ENCODE data around the gene DQX1.
"Not testable (repeated sequence)": the region's sequence is repeated elsewhere in the genome, so short reads cannot be mapped to it uniquely, and the experiment has no call there.

Gene DQX1

GRCh38 chr2:74525717-74526648, at the start of gene DQX1:
DQX1 (minus strand) TSS chr2:74526231; CDS start chr2:74525729, 502 bp downstream.
- DNase-seq, result no peak

GRCh38 chr2:74575320-74575719, 49.3 kb upstream of the DQX1 start:
- no peak for DNase-seq

- DNase-seq, result no peak
Observed at GRCh38 chr2:74573747-74574562, 47.9 kb upstream of the DQX1 start.

GRCh38 chr2:74572178-74572925, 46.3 kb upstream of the DQX1 start:
- no peak for DNase-seq

- no peak for DNase-seq
Observed at GRCh38 chr2:74571058-74571457, 45.0 kb upstream of the DQX1 start.

GRCh38 chr2:74569686-74570085, 43.7 kb upstream of the DQX1 start:
- no peak for DNase-seq

- no peak for DNase-seq
Observed at GRCh38 chr2:74567881-74568280, 41.9 kb upstream of the DQX1 start.

GRCh38 chr2:74566754-74567085, 40.7 kb upstream of the DQX1 start:
- DNase-seq, result no peak

- DNase-seq, result no peak
Observed at GRCh38 chr2:74566076-74566753, 40.2 kb upstream of the DQX1 start.

- DNase-seq, result no peak
Observed at GRCh38 chr2:74564222-74564621, 38.2 kb upstream of the DQX1 start.

GRCh38 chr2:74562126-74562775, 36.2 kb upstream of the DQX1 start:
- DNase-seq, result no peak

GRCh38 chr2:74561022-74561421, 35.0 kb upstream of the DQX1 start:
- not testable (repeated sequence) for DNase-seq

- DNase-seq, result no peak
Observed at GRCh38 chr2:74560591-74560990, 34.6 kb upstream of the DQX1 start.

- no peak for DNase-seq
Observed at GRCh38 chr2:74559912-74560311, 33.9 kb upstream of the DQX1 start.

- no peak for DNase-seq
Observed at GRCh38 chr2:74558284-74559230, 32.5 kb upstream of the DQX1 start.

- no peak for DNase-seq
Observed at GRCh38 chr2:74556831-74557370, 30.9 kb upstream of the DQX1 start.

GRCh38 chr2:74556159-74556558, 30.1 kb upstream of the DQX1 start:
- DNase-seq, result no peak

GRCh38 chr2:74555610-74556103, 29.6 kb upstream of the DQX1 start:
- DNase-seq, result no peak

- peak; percentile 27 for DNase-seq
Observed at GRCh38 chr2:74554820-74555531, 28.9 kb upstream of the DQX1 start.

Data from activated gamma-delta T cell treated with Interleukin-2 at 50 U/mL for 16 hours (primary cell).